ENCODE measurements around the gene ZNF292. TPM values are rescaled to one million over a fixed set of nuclear protein-coding genes. Genes with fewer than 3 reads are reported as not detected.
"Not testable (repeated sequence)": the region's sequence is repeated elsewhere in the genome, so short reads cannot be mapped to it uniquely, and the experiment has no call there.

ZNF292 gene
- total and polyA plus RNA-seq, 3 donors from 2014 or later: 3.6 to 58.8 (median 53.2) TPM

DNA sequence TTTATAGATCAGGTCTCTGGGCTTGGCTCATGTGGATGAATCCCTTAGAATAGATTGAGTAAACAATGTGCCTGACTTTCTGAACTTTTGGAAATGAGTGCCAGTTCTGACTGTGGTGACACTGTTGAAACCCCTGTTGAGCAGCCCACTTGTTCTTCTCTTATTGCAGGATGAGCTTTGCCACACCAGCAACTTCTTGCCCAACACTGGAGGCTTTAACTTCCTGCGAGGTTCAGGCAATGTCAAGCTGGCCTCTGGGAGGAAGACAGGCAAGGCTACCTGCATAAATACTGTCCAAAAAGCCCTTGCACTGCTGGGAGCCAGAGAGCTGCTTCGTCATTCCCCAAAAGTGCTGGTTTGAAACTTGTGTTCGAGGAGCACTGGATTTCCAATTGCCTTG, 134.2 kb downstream of the ZNF292 start:
- TF ChIP-seq, protein P1, sequence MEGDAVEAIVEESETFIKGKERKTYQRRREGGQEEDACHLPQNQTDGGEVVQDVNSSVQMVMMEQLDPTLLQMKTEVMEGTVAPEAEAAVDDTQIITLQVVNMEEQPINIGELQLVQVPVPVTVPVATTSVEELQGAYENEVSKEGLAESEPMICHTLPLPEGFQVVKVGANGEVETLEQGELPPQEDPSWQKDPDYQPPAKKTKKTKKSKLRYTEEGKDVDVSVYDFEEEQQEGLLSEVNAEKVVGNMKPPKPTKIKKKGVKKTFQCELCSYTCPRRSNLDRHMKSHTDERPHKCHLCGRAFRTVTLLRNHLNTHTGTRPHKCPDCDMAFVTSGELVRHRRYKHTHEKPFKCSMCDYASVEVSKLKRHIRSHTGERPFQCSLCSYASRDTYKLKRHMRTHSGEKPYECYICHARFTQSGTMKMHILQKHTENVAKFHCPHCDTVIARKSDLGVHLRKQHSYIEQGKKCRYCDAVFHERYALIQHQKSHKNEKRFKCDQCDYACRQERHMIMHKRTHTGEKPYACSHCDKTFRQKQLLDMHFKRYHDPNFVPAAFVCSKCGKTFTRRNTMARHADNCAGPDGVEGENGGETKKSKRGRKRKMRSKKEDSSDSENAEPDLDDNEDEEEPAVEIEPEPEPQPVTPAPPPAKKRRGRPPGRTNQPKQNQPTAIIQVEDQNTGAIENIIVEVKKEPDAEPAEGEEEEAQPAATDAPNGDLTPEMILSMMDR (IDR thresholded peaks at IDR 0.05): no peak
- TF ChIP-seq POLR2A (IDR thresholded peaks at IDR 0.05): no peak
- H3K36me3 ChIP-seq (ENCODE audit: low read depth, missing control alignments): no peaks in the 10 kb centered on the region
- DNase-seq: no peak
- no peak overlapping the region for H3K4me3 ChIP-seq
- no peaks in the 10 kb centered on the region for H3K27me3 ChIP-seq
- H3K9me3 ChIP-seq: no peaks in the 10 kb centered on the region
- no peak overlapping the region for H3K27ac ChIP-seq
- intact Hi-C loops (cut with DNase I; ENCODE audit: low total_unique reads): no loop called here
- 93 to 96% methylated on average over 3 of the region's 3 CpGs for WGBS, 2 donors
- no peaks in the 10 kb centered on the region for H3K4me1 ChIP-seq

DNA sequence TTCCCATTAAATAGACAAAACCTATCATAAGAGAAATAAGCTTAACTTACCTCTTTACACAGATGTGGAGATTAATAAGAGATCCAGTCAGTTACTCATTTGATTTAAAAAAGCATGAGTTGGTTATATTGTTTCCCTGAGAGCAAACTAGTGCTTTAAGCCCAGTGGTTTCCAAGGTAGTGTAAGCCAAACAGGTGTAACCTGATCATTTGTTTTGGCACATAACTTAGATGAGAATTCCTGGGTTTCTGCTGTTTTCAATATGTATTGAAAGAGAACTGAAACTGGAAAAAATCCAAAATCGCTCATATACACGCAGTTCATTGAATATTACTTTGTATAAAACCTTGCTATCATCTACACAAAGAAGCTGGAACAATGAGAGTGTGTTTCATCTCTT, 136.5 kb downstream of the ZNF292 start:
- intact Hi-C loops (cut with DNase I; ENCODE audit: low total_unique reads): no loop called here

DNA sequence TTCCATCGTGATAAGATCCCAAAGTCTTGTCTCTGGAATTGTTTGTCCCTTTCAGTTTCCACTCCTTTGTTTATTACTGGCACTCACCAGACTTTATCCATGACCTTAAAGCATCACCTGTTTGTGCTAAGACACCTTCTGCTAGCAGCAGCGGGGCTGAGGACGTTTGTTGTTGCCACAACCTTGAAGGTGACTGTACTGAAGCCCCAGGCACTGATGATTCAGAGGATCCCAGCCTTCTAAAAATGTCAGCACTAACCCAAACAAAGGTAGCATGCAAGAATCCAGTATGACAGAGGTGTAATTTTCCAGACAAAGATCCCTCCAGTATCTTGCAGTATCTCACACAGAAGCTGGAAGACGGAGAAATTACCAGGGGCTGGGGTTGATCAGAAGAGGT, 138.2 kb downstream of the ZNF292 start:
- no peaks in the 10 kb centered on the region for H3K27me3 ChIP-seq
- H3K4me3 ChIP-seq: no peak overlapping the region
- no peaks in the 10 kb centered on the region for H3K9me3 ChIP-seq
- TF ChIP-seq, protein P1 (IDR thresholded peaks at IDR 0.05): no peak
- no peak for TF ChIP-seq POLR2A (IDR thresholded peaks at IDR 0.05)
- no peak for DNase-seq
- WGBS, 2 donors: 81 to 84% methylated on average over 4 of the region's 4 CpGs
- no peak overlapping the region for H3K27ac ChIP-seq
- no peaks in the 10 kb centered on the region for H3K4me1 ChIP-seq
- H3K36me3 ChIP-seq (ENCODE audit: low read depth, missing control alignments): no peaks in the 10 kb centered on the region
- intact Hi-C loops (cut with DNase I; ENCODE audit: low total_unique reads): no loop called here

More for the DNA sequence above, 136.5 kb downstream of the ZNF292 start:
- Histone ChIP-seq H3K27ac (no peak overlapping the region), H3K4me1 (no peaks in the 10 kb centered on the region), H3K27me3 (no peaks in the 10 kb centered on the region), H3K4me3 (no peak overlapping the region), H3K9me3 (no peaks in the 10 kb centered on the region), H3K36me3 (ENCODE audit: low read depth, missing control alignments) (no peaks in the 10 kb centered on the region)
- WGBS, 2 donors: 54 to 74% methylated on average over 2 of the region's 2 CpGs
- TF ChIP-seq, protein P1 (IDR thresholded peaks at IDR 0.05): no peak
- TF ChIP-seq POLR2A (IDR thresholded peaks at IDR 0.05): no peak
- no peak for DNase-seq

GRCh38 chr6:87297119-87297518, 141.8 kb downstream of the ZNF292 start:
- DNase-seq: no peak
- intact Hi-C loops (cut with DNase I; ENCODE audit: low total_unique reads): no loop called here
- 65 to 88% methylated on average over 1 of the region's 1 CpG for WGBS, 2 donors
- no peaks in the 10 kb centered on the region for H3K9me3 ChIP-seq
- TF ChIP-seq, protein P1 (IDR thresholded peaks at IDR 0.05): no peak
- TF ChIP-seq POLR2A (IDR thresholded peaks at IDR 0.05): no peak
- H3K4me1 ChIP-seq: no peaks in the 10 kb centered on the region
- no peaks in the 10 kb centered on the region for H3K36me3 ChIP-seq (ENCODE audit: low read depth, missing control alignments)
- no peak overlapping the region for H3K4me3 ChIP-seq
- no peak overlapping the region for H3K27ac ChIP-seq
- H3K27me3 ChIP-seq: no peaks in the 10 kb centered on the region

- H3K27me3 ChIP-seq; H3K9me3 ChIP-seq; H3K36me3 ChIP-seq (ENCODE audit: low read depth, missing control alignments); H3K4me1 ChIP-seq; intact Hi-C loops (cut with DNase I; ENCODE audit: low total_unique reads); H3K27ac ChIP-seq; DNase-seq; H3K4me3 ChIP-seq: not testable (repeated sequence)
- WGBS, 2 donors: 88 to 93% methylated on average over 8 to 9 of the region's 9 CpGs
Observed at GRCh38 chr6:87301277-87301676, 145.9 kb downstream of the ZNF292 start.

Measured in testis (tissue), 3 donors.